HepG2 (cell line): ENCODE data around the gene PDGFRB. TPM values are rescaled to one million over a fixed set of nuclear protein-coding genes. Genes with fewer than 3 reads are reported as not detected.

ENCODE experiments used
- ATAC-seq: fragments of 200-7000 bp; cut with Tn5 transposase; 3 replicates; pipeline ENCODE4 v1.9.1; 2020; ENCODE audit warnings: mild to moderate bottlenecking, moderate library complexity
- BruUV-seq: library from RNA; stranded (reverse); fragments of 400-500 nt; replicated peaks from 2 replicates; lab custom pipeline; 2021; lab: Mats Ljungman, UMichigan
- CTCF ChIA-PET: fragments of 300-600 bp; formaldehyde crosslinking; extraction: SDS; loops from one replicate; lab custom pipeline; 2021; ENCODE audit warnings: low total read pairs, inconsistent platforms, low intra/inter-chr PET ratio; lab: Yijun Ruan, JAX
- POLR2A ChIA-PET: fragments of 350-600 bp; sonication (Branson Sonifier 250); formaldehyde crosslinking; loops from one replicate; lab custom pipeline; 2020; ENCODE audit warnings: antibody characterized with exemption, inconsistent platforms; lab: Yijun Ruan, JAX
- DNase-seq: peaks from one replicate; pipeline ENCODE4 v3.0.0-alpha.2; 2015; ENCODE audit warnings: low spot score
- FAIRE-seq: peaks from 3 replicates; lab custom pipeline; 2011; peaks lifted over from hg19 to GRCh38; lab: Jason Lieb, UNC
- H2AFZ ChIP-seq: one replicate; pipeline ENCODE4 v1.6.1; 2011; ENCODE audit warnings: low read length, inconsistent platforms
- H3K27ac ChIP-seq: fragments of 300-600 bp; 3 replicates; pipeline ENCODE4 v1.8.0; 2011; ENCODE audit warnings: mixed run types, mild to moderate bottlenecking, mixed read lengths, low read length, inconsistent platforms; ENCODE audit not compliant: insufficient read depth; ENCODE audit errors: extremely low read length
- H3K27me3 ChIP-seq, 2 experiments: fragments of 200-600 bp in 1 of 2; 2 replicates in 1 of 2; 3 replicates in 1 of 2; pipeline versions ENCODE4 v1.6.0 to v1.8.0; 2011; ENCODE audit warnings: low read length in 2 of 2, mild to moderate bottlenecking in 2 of 2, moderate library complexity in 2 of 2, inconsistent platforms in 1 of 2; ENCODE audit not compliant: insufficient read depth in 2 of 2, control insufficient read depth in 1 of 2
- H3K36me3 ChIP-seq, 2 experiments: fragments of 200-600 bp in 1 of 2; replicated peaks in 1 of 2; 2 replicates in 1 of 2; 3 replicates in 1 of 2; pipeline versions ENCODE4 v1.5.1 to v1.8.0; 2011; ENCODE audit warnings: low read length in 2 of 2, inconsistent platforms in 1 of 2; ENCODE audit not compliant: insufficient read depth in 2 of 2, control insufficient read depth in 1 of 2
- H3K4me1 ChIP-seq: 2 replicates; pipeline ENCODE4 v1.5.1; 2012; ENCODE audit warnings: low read length, inconsistent platforms; ENCODE audit not compliant: insufficient read depth
- H3K4me2 ChIP-seq: 2 replicates; pipeline ENCODE4 v1.6.0; 2011; ENCODE audit warnings: low read depth, low read length, inconsistent platforms
- H3K4me3 ChIP-seq, 3 experiments: fragments of 200-600 bp in 1 of 3; sonication (generic), shearing (Covaris generic) in 1 of 3; replicated peaks in 1 of 3; 2 replicates each; pipeline ENCODE4 v1.5.1; 2011 to 2016; ENCODE audit warnings: low read length in 3 of 3, inconsistent platforms in 2 of 3, low read depth in 2 of 3, mild to moderate bottlenecking in 2 of 3, control low read depth in 1 of 3, mixed read lengths in 1 of 3; ENCODE audit not compliant: insufficient read depth in 1 of 3
- H3K79me2 ChIP-seq: one replicate; pipeline ENCODE4 v1.6.1; 2011; ENCODE audit warnings: low read length, inconsistent platforms; ENCODE audit not compliant: insufficient read depth
- H3K9ac ChIP-seq: 2 replicates; pipeline ENCODE4 v1.6.0; 2011; ENCODE audit warnings: mild to moderate bottlenecking, low read depth, low read length, inconsistent platforms; ENCODE audit not compliant: insufficient read depth
- H3K9me3 ChIP-seq: 2 replicates; pipeline ENCODE4 v1.5.1; 2012; ENCODE audit warnings: mild to moderate bottlenecking, low read length
- H4K20me1 ChIP-seq: 2 replicates; pipeline ENCODE4 v1.6.0; 2011; ENCODE audit warnings: inconsistent platforms, mild to moderate bottlenecking, low read length, moderate library complexity; ENCODE audit not compliant: insufficient read depth
- BCL3 ChIP-seq: sonication (generic); formaldehyde crosslinking; IDR thresholded peaks from 2 replicates; pipeline ENCODE4 v1.5.1; 2020; ENCODE audit warnings: mild to moderate bottlenecking, missing genetic modification reagents, moderate library complexity
- DDIT3 ChIP-seq: sonication (generic); formaldehyde crosslinking; IDR thresholded peaks from 2 replicates; pipeline ENCODE4 v1.4.0; 2020; ENCODE audit warnings: mild to moderate bottlenecking, missing genetic modification reagents
- EZH2 ChIP-seq: conservative IDR thresholded peaks from 2 replicates; pipeline ENCODE4 v1.6.1; 2012; ENCODE audit warnings: mild to moderate bottlenecking, low read depth, low read length, moderate library complexity
- ZFY ChIP-seq: sonication (generic); formaldehyde crosslinking; IDR thresholded peaks from 2 replicates; pipeline ENCODE4 v1.4.0; 2020; ENCODE audit warnings: missing genetic modification reagents
- ZNF230 ChIP-seq: sonication (generic); formaldehyde crosslinking; IDR thresholded peaks from 2 replicates; pipeline ENCODE4 v1.4.0; 2020; ENCODE audit warnings: mild to moderate bottlenecking, missing genetic modification reagents
- ZNF235 ChIP-seq: sonication (generic); formaldehyde crosslinking; IDR thresholded peaks from 2 replicates; pipeline ENCODE4 v1.8.1; 2023; ENCODE audit warnings: mild to moderate bottlenecking, missing genetic modification reagents, borderline replicate concordance
- ZNF333 ChIP-seq: sonication (generic); formaldehyde crosslinking; IDR thresholded peaks from 2 replicates; pipeline ENCODE4 v1.4.0; 2020; ENCODE audit warnings: mild to moderate bottlenecking, missing genetic modification reagents, borderline replicate concordance
- ZNF337 ChIP-seq: sonication (generic); formaldehyde crosslinking; IDR thresholded peaks from 2 replicates; pipeline ENCODE4 v1.5.1; 2020; ENCODE audit warnings: missing genetic modification reagents, low read depth, mild to moderate bottlenecking, borderline replicate concordance
- ZNF713 ChIP-seq: sonication (generic); formaldehyde crosslinking; IDR thresholded peaks from 2 replicates; pipeline ENCODE4 v1.4.0; 2020; ENCODE audit warnings: mild to moderate bottlenecking, missing genetic modification reagents
- WGBS: methylation state at CpG from one replicate; pipeline ENCODE4 v1.1.6; 2017; ENCODE audit warnings: low lambda C conversion rate; 5-methylcytosine and 5-hydroxymethylcytosine counted together
- in situ Hi-C: cut with HindIII; loops from 2 replicates; pipeline ENCODE4 v1.10.0; 2017; ENCODE audit warnings: low pct_unique_long_range_greater_than_20kb; ENCODE audit not compliant: extremely low pct_ligation_motif_present
- intact Hi-C: fragments of 100-400 bp; cut with micrococcal nuclease; formaldehyde crosslinking; loops from one replicate; pipeline ENCODE4 v1.10.0; 2022; ENCODE audit not compliant: unreplicated experiment
- polyA plus RNA-seq, 8 experiments: library from polyadenylated mRNA; depleted of rRNA in 3 of 8; stranded (reverse) in 7 of 8; unstranded in 1 of 8; fragments of >200 nt; fragmentation: Illumina TruSeq in 4 of 8; extraction: Trizol in 4 of 8; gene quantifications; 2 replicates each; pipeline versions ENCODE4 v1.2.1 to v1.2.3, GENCODE V29; 2011 to 2016; ENCODE audit warnings: low read depth in 4 of 8, missing spikeins in 1 of 8, mixed read lengths in 1 of 8; ENCODE audit not compliant: insufficient read depth in 1 of 8
- total RNA-seq, 5 experiments: library from RNA; depleted of rRNA; stranded (reverse); fragments of >200 nt; fragmentation: Illumina TruSeq; extraction: Trizol; gene quantifications; 2 replicates each; pipeline ENCODE4 v1.2.3, GENCODE V29; 2016; ENCODE audit warnings: low read depth in 1 of 5
- TF ChIP-seq, protein P1 (sequence below): sonication (generic); formaldehyde crosslinking; IDR thresholded peaks from 2 replicates; pipeline ENCODE4 v1.5.0; 2020; ENCODE audit warnings: mild to moderate bottlenecking, missing genetic modification reagents

Gene PDGFRB
- total and polyA plus RNA-seq, 2 of the 13 experiments (the other 11 are each of a cell fraction or from before 2014, with no cell fraction given): 4.0 to 21.0 TPM

DNA sequence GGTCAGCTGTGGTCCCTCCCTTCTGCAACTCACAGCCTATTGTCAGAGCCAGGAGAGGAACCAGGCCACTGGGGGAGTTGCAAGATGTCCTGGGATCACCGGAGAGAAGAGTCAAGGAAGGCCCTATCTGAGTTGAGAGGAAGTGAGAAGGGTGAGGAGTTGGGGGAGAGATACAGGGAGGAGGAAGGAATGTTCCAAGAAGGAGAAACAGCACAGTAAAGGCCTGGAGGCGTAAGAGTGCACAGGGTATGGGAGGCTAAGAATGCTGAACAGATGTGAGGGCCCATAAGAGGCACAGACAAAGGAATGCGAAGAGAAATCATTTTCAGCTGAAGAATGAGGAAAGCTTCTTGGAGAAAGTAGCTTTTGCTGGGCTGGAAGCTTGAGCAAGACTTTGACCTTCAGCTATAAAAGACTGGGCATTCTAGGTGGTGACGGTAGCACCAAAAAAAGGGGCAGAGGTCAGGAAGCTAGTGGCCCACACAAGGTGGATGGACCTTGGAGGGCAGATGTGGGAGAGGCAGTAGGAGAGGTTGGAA, 47.7 kb downstream of the PDGFRB start:
- no peaks in the 10 kb centered on the region for H3K79me2 ChIP-seq
- H3K36me3 ChIP-seq: no peaks in the 10 kb centered on the region
- ChIA-PET CTCF (no interaction called here), POLR2A (no interaction called here)
- TF ChIP-seq ZNF713 (no peak), ZNF333 (CRISPR knock-in tag) (no peak), BCL3 (no peak), ZNF337 (CRISPR knock-in tag) (no peak), ZNF230 (CRISPR knock-in tag) (no peak), DDIT3 (no peak), ZNF235 (CRISPR knock-in tag) (no peak), EZH2 (no peak), ZFY (CRISPR knock-in tag) (no peak)
- TF ChIP-seq, protein P1, sequence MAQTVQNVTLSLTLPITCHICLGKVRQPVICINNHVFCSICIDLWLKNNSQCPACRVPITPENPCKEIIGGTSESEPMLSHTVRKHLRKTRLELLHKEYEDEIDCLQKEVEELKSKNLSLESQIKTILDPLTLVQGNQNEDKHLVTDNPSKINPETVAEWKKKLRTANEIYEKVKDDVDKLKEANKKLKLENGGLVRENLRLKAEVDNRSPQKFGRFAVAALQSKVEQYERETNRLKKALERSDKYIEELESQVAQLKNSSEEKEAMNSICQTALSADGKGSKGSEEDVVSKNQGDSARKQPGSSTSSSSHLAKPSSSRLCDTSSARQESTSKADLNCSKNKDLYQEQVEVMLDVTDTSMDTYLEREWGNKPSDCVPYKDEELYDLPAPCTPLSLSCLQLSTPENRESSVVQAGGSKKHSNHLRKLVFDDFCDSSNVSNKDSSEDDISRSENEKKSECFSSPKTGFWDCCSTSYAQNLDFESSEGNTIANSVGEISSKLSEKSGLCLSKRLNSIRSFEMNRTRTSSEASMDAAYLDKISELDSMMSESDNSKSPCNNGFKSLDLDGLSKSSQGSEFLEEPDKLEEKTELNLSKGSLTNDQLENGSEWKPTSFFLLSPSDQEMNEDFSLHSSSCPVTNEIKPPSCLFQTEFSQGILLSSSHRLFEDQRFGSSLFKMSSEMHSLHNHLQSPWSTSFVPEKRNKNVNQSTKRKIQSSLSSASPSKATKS: no peak
- H3K9ac ChIP-seq: no peak overlapping the region
- in situ Hi-C loops (no loop called here), intact Hi-C loops (no loop called here)
- H4K20me1 ChIP-seq: no peaks in the 10 kb centered on the region
- H3K9me3 ChIP-seq: no peaks in the 10 kb centered on the region
- no peak overlapping the region for H3K27ac ChIP-seq
- no peak overlapping the region for H2AFZ ChIP-seq
- peak; percentile 37; the same call in 2 of the 3 replicates for ATAC-seq
- H3K4me2 ChIP-seq: no peak overlapping the region
- WGBS: 42% methylated on average over 4 of the region's 4 CpGs
- no peak for FAIRE-seq
- no TSS peak for BruUV-seq
- peaks cover 22% of the 10 kb centered on the region for H3K4me1 ChIP-seq
- no peak overlapping the region for H3K4me3 ChIP-seq
- no peak for DNase-seq
- H3K27me3 ChIP-seq: peaks cover 2 to 22% of the 10 kb centered on the region in 2 experiments; a peak in 2 of 5 replicates
